ENCODE data around the gene PRTFDC1. TPM values are rescaled to one million over a fixed set of nuclear protein-coding genes. Genes with fewer than 3 reads are reported as not detected.

Gene PRTFDC1
- total and polyA plus RNA-seq, 8 donors, result 1.2 to 21.6 (median 12.4) TPM; not detected in 1

DNA sequence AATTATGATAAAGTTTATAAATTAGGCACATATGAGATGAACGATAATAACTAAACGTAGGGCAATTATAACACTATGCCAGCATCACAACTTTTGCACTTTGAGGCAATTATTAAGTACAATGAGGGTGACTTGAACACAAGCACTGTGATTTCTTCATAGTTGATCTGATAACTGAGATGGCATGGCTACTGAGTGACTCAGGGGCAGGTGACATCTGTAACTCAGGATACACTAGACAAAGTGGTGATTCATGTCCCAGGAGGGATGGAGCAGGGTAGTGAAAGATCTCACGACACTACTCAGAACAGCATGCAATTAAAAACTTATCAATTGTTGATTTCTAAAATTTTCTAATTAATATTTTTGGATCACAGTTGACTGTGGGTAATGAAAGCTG is 130.4 kb downstream of the PRTFDC1 start:
- Histone ChIP-seq H3K4me1 (peaks cover 0 to 4% (median 0%) of the 10 kb centered on the region in 4 donors), H3K36me3 (no peaks in the 10 kb centered on the region), H3K27me3 (no peaks in the 10 kb centered on the region), H3K27ac (no peak overlapping the region), H3K9me3 (no peaks in the 10 kb centered on the region), H3K4me3 (no peak overlapping the region)
- 88 to 93% (median 90%) methylated on average over 3 of the region's 3 CpGs for WGBS, 5 donors
- no peak for DNase-seq
- TF ChIP-seq POLR2AphosphoS5 (IDR thresholded peaks at IDR 0.05), result no peak
- no peak for TF ChIP-seq POLR2A (IDR thresholded peaks at IDR 0.05)
- TF ChIP-seq EP300 (IDR thresholded peaks at IDR 0.05), result no peak
- TF ChIP-seq CTCF (IDR thresholded peaks at IDR 0.05), result no peak
- intact Hi-C loops (cut with DNase I; ENCODE audit: low total_unique reads), result no loop called here

DNA sequence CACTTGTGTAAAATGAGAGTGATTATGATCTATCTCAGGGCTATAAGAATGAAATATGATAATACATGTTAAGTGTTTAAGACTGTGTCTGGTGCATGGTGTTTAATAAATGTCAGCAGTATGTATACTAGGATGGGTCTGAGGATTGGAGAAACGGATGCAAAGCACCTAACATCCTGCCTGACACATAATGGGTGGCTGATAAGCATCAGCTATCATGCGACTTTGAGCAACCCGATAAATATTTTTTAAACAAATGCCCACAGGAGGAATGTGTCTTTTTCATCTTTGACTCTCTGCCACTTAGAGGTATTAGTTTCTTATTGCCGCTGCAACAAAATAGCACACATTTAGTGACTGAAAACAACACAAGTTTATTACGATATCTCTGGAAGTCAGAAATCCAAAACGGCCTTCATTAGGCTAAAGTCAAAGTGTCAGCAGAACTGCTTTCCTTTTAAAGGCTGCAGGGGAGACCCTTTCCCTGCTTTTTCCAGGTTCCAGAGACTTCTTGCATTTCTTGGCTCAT is 135.5 kb downstream of the PRTFDC1 start:
- Histone ChIP-seq H3K9me3 (no peaks in the 10 kb centered on the region), H3K4me3 (no peak overlapping the region), H3K27me3 (no peaks in the 10 kb centered on the region), H3K4me1 (no peaks in the 10 kb centered on the region), H3K36me3 (no peaks in the 10 kb centered on the region), H3K27ac (no peak overlapping the region)
- 89 to 93% (median 90%) methylated on average over 6 of the region's 6 CpGs for WGBS, 5 donors
- intact Hi-C loops (cut with DNase I; ENCODE audit: low total_unique reads), result no loop called here
- TF ChIP-seq POLR2AphosphoS5 (IDR thresholded peaks at IDR 0.05) (no peak), CTCF (IDR thresholded peaks at IDR 0.05) (no peak), POLR2A (IDR thresholded peaks at IDR 0.05) (no peak), EP300 (IDR thresholded peaks at IDR 0.05) (no peak)
- DNase-seq, result no peak

DNA sequence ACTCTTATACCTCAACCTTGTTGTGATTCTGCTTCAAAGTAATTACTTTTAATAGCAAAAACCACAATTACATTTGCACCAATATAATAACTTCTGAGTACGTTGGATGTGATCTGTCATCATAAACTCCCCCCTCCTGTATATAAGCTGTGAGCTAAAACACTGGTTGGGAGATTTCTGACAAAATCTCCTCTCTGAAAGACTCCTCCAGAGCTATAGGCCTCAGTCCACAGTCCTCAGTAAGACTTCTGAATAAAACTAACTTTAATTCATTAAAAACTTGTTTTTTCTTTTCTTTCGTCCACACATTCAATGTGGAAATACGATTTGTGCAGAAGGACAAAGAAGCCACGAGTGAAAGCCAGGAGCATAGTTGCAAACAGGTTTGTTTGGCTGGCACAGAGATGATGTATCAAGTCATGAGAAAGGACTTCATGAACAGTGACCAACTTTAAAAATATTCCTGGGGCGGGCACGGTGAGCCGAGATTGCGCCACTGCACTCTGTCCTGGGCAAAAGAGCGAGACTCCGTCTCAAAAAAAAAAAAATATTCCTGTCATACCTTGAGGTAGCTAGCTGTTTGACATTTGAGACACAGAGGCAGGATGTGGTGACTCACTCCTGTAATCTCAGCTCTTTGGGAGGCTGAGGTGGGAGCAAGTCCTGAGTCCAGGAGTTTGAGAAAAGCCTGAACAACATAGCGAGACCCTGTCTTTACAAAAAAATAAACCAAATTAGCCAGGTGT is 137.7 kb downstream of the PRTFDC1 start:
- no peaks in the 10 kb centered on the region for H3K4me1 ChIP-seq
- WGBS, 5 donors, result 84 to 90% (median 89%) methylated on average over 11 of the region's 11 CpGs
- no peaks in the 10 kb centered on the region for H3K27me3 ChIP-seq
- no peak overlapping the region for H3K27ac ChIP-seq
- no peak for DNase-seq
- H3K36me3 ChIP-seq, result no peaks in the 10 kb centered on the region
- intact Hi-C loops (cut with DNase I; ENCODE audit: low total_unique reads), result no loop called here
- H3K9me3 ChIP-seq, result no peaks in the 10 kb centered on the region
- TF ChIP-seq POLR2AphosphoS5 (IDR thresholded peaks at IDR 0.05), result no peak
- no peak overlapping the region for H3K4me3 ChIP-seq

DNA sequence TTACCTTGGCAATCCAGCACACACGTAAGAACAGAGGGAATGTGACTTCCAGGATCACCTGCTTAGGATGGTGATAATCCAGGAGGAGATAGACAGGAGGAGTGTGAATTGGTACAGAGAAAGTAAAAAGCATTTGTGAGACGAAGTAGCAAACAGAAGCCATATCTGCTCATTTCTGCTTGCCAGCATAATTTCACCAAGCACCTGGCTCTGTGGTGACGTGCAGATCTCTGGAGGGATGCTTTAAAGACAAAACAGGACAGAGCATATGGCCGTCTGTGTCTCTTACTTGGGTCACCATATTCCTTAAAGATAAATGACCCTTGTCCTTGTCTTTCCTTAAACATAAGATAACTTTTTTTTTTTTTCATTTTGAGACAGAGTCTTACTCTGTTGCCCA is 138.6 kb downstream of the PRTFDC1 start:
- WGBS, 5 donors, result 78 to 90% (median 83%) methylated on average over 4 of the region's 4 CpGs
- intact Hi-C loops (cut with DNase I; ENCODE audit: low total_unique reads), result no loop called here
- Histone ChIP-seq H3K4me1 (no peaks in the 10 kb centered on the region), H3K36me3 (no peaks in the 10 kb centered on the region), H3K27me3 (no peaks in the 10 kb centered on the region), H3K4me3 (no peak overlapping the region), H3K27ac (no peak overlapping the region), H3K9me3 (no peaks in the 10 kb centered on the region)
- DNase-seq, result no peak
- TF ChIP-seq POLR2A (IDR thresholded peaks at IDR 0.05), result no peak
- TF ChIP-seq EP300 (IDR thresholded peaks at IDR 0.05), result no peak
- no peak for TF ChIP-seq CTCF (IDR thresholded peaks at IDR 0.05)
- no peak for TF ChIP-seq POLR2AphosphoS5 (IDR thresholded peaks at IDR 0.05)

DNA sequence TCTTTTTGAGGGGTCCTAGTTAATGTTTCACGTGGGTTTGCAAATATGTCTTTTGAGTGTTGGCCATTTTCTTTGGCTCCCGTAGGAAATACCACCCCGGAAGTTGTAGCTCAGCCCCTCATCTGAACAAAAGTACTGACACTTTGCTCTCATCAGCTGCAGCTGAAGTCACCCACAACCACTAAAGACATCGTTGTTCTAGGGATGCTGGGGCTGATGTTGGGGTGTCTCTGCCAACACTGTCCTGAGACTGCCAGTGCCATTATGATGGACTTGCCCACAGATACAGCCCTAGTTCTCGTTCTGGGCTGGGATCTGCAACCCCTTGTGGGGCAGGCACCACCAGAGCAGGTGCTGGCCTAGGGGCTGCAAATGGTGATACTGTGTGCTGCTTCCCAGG is 146.1 kb downstream of the PRTFDC1 start:
- no peak for TF ChIP-seq POLR2AphosphoS5 (IDR thresholded peaks at IDR 0.05)
- TF ChIP-seq CTCF (IDR thresholded peaks at IDR 0.05), result no peak
- no peak for TF ChIP-seq POLR2A (IDR thresholded peaks at IDR 0.05)
- TF ChIP-seq EP300 (IDR thresholded peaks at IDR 0.05), result no peak
- H3K4me3 ChIP-seq, result no peak overlapping the region
- intact Hi-C loops (cut with DNase I; ENCODE audit: low total_unique reads), result no loop called here
- H3K27me3 ChIP-seq, result no peaks in the 10 kb centered on the region
- H3K4me1 ChIP-seq, result no peaks in the 10 kb centered on the region
- no peaks in the 10 kb centered on the region for H3K9me3 ChIP-seq
- DNase-seq, result no peak
- H3K27ac ChIP-seq, result no peak overlapping the region
- WGBS, 5 donors, result 71 to 89% (median 87%) methylated on average over 4 to 5 of the region's 5 CpGs
- H3K36me3 ChIP-seq, result no peaks in the 10 kb centered on the region
